Measurements from ENCODE around the gene CMTR1. TPM values are rescaled to one million over a fixed set of nuclear protein-coding genes. Genes with fewer than 3 reads are reported as not detected.

Gene CMTR1
- total and polyA plus RNA-seq, 10 of the 15 experiments (the other 5 are each of a cell fraction or from before 2014, with no cell fraction given) = 2.7 to 67.0 (median 46.2) TPM

GRCh38 chr6:37496951-37497885 lies 64.2 kb downstream of the CMTR1 start:
- RAD21 ChIA-PET (ENCODE audit: unreplicated experiment) = interaction anchor here (1.0 to 3.7 kb wide), 5 partner anchors 40 to 68 kb away, joined by 3 to 23 read pairs (median 4); no protein-coding TSS in a partner anchor
- H4K20me1 ChIP-seq (ENCODE audit: control insufficient read depth, insufficient read depth) = no peaks in the 10 kb centered on the region
- CTCF ChIA-PET = interaction anchor here (1.0 to 3.3 kb wide), 3 partner anchors 16 to 25 kb away, joined by 3 to 18 read pairs (median 3); no protein-coding TSS in a partner anchor

More at GRCh38 chr6:37496951-37497885, 64.2 kb downstream of the CMTR1 start:
- FAIRE-seq = no peak
- 76% methylated on average over 13 of the region's 13 CpGs for WGBS (ENCODE audit: insufficient coverage, insufficient replicate concordance, low lambda C conversion rate, missing lambda C conversion rate)
- BruUV-seq (replicated peaks) = no TSS peak
- H3K27me3 ChIP-seq (replicated peaks in 1 of 2; ENCODE audit: control insufficient read depth in 2 of 2, insufficient read depth in 2 of 2, low read length in 1 of 2) = no peaks in the 10 kb centered on the region
- no peak for DNase-seq (ENCODE audit: low read depth, low spot score)
- SMC1A ChIA-PET (ENCODE audit: uncharacterized antibody, unreplicated experiment) = interaction anchor here (0.7 to 3.6 kb wide), 7 partner anchors 11 to 65 kb away, joined by 3 to 29 read pairs (median 4); no protein-coding TSS in a partner anchor
- intact Hi-C loops (cut with micrococcal nuclease; ENCODE audit: unreplicated experiment) = loop anchor here (2.0 kb wide), 1 partner anchor 58 kb away; no protein-coding TSS in a partner anchor
- peak overlapping the region; percentile 92 for H3K27ac ChIP-seq (ENCODE audit: control insufficient read depth, insufficient read depth)
- in situ Hi-C loops (cut with MboI) = loop anchor here (10.0 kb wide), 1 partner anchor 58 kb away; no protein-coding TSS in a partner anchor
- H3K9me3 ChIP-seq (replicated peaks; ENCODE audit: control insufficient read depth, insufficient read depth, low read length) = no peaks in the 10 kb centered on the region; the same call in 2 of the 3 replicates
- ATAC-seq = no peak
- no peak for TF ChIP-seq BHLHE40 (IDR thresholded peaks at IDR 0.05; ENCODE audit: borderline replicate concordance in 1 of 2, low read depth in 2 of 2, low read length in 1 of 2)
- peak; percentile 40; the same call in 1 of the 2 replicates for TF ChIP-seq POLR2AphosphoS5 (IDR thresholded peaks at IDR 0.05; ENCODE audit: low read length)
- peak; percentile 53; the same call in 1 of the 2 replicates for TF ChIP-seq ZBTB40 (IDR thresholded peaks at IDR 0.05; ENCODE audit: borderline replicate concordance)
- TF ChIP-seq TBL1XR1 (IDR thresholded peaks at IDR 0.05; ENCODE audit: low read depth, low read length) = no peak
- no peak for TF ChIP-seq EGR1 (IDR thresholded peaks at IDR 0.05; ENCODE audit: borderline replicate concordance in 1 of 2, low read depth in 2 of 2, low read length in 2 of 2)
- TF ChIP-seq NR2C1 (IDR thresholded peaks at IDR 0.05) = no peak
- no peak for TF ChIP-seq ZZZ3 (IDR thresholded peaks at IDR 0.05; ENCODE audit: control insufficient read depth, insufficient read length, low read depth)
- POLR2A ChIA-PET = interaction anchor here (0.6 to 5.4 kb wide), 4 partner anchors 11 to 67 kb away, joined by 3 to 45 read pairs (median 3); no protein-coding TSS in a partner anchor
- H3K79me2 ChIP-seq (ENCODE audit: control insufficient read depth, insufficient read depth, low read length) = peaks cover 45% of the 10 kb centered on the region
- peaks cover 46% of the 10 kb centered on the region for H3K4me1 ChIP-seq (ENCODE audit: control insufficient read depth, insufficient read depth, low read length)
- no peak overlapping the region for H3K4me3 ChIP-seq
- no peaks in the 10 kb centered on the region for H3K36me3 ChIP-seq (ENCODE audit: control insufficient read depth in 2 of 2, insufficient read depth in 2 of 2, low read length in 1 of 2)
- H2AFZ ChIP-seq (ENCODE audit: control insufficient read depth, low read depth, low read length) = no peak overlapping the region
- H3K4me2 ChIP-seq (ENCODE audit: control insufficient read depth, insufficient read depth) = peak overlapping the region; percentile 90
- peak overlapping the region; percentile 32 for H3K9ac ChIP-seq (ENCODE audit: control insufficient read depth, insufficient read depth, low read length)

All from GM12878 (cell line).